ENCODE measurements around the gene PIM3. TPM values are rescaled to one million over a fixed set of nuclear protein-coding genes. Genes with fewer than 3 reads are reported as not detected.

PIM3 gene
- total RNA-seq, 2 experiments from 2014 or later: 224 to 230 TPM

DNA sequence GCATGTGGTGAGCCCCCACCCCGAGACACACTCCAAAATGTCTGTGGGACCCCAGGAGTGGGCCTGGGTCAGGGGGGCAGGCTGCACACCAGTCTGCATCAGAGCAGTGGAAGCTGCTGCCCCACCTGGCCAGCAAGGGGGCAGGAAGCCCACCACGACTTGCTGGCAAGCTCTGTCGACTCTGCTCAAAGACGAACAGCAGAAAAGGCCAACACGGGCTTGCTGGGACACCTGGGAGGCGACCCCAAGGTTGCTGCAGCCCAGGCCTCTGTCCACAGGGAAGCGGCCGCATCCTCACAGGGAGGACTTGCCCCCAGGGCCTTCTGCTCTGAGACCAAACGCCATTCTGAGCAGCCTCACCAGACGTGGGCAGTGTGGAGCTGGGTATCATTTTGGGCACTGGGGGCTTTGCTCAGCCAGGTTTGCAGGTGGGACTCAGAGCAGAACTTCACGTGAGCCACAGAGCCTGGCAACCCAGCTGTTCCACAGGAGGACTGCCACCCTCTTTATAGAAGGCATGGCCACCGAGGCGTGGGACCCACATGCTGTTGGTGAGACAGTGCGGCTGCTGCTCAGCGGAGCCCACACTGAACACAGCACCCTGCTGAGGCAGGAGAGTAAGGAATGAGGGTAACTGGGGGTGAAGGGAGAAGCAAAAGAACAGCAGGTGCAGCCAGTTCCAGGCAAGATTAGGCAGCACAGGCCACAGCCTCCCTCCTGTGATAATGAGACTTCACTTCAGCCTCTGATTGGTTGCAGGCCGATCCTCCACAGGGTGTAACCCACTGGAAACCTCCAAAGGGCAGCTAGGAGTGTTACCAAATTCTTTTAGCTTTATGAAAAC is 41.0 kb downstream of the PIM3 start:
- Histone ChIP-seq H3K4me3 (ENCODE audit: low read length) (no peak overlapping the region), H3K27me3 (ENCODE audit: control insufficient read depth in 1 of 2, insufficient read depth in 2 of 2, low read length in 2 of 2) (peaks cover 7 to 11% of the 10 kb centered on the region in 2 experiments), H3K27ac (ENCODE audit: low read depth in 1 of 2, low read length in 2 of 2) (no peak overlapping the region), H3K4me1 (ENCODE audit: insufficient read depth, low read length) (peaks cover 16% of the 10 kb centered on the region), H3K36me3 (ENCODE audit: insufficient read depth, low read length) (no peaks in the 10 kb centered on the region), H3K9me3 (ENCODE audit: control insufficient read depth in 1 of 2, insufficient read depth in 1 of 2, low read length in 2 of 2) (peaks cover 0 to 6% of the 10 kb centered on the region in 2 experiments)
- DNase-seq (no peak), ATAC-seq (ENCODE audit: poor library complexity) (no peak)
- no peak for TF ChIP-seq CTCF (IDR thresholded peaks at IDR 0.05)
- ChIA-PET CTCF (interaction anchor here (0.8 to 1.5 kb wide), 2 partner anchors 29 kb away, joined by 3 to 5 read pairs; no protein-coding TSS in a partner anchor), POLR2A (no interaction called here)
- H3K4me1 Mint-ChIP-seq (ENCODE audit: low read depth): peaks cover 9% of the 10 kb centered on the region
- no peaks in the 10 kb centered on the region for H3K36me3 Mint-ChIP-seq (ENCODE audit: low read depth)
- no peak overlapping the region for H3K27ac Mint-ChIP-seq
- peaks cover 9% of the 10 kb centered on the region for H3K27me3 Mint-ChIP-seq
- no peaks in the 10 kb centered on the region for H3K9me3 Mint-ChIP-seq
- intact Hi-C loops (cut with DNase I, micrococcal nuclease): no loop called here
- H3K4me3 Mint-ChIP-seq: no peak overlapping the region

GRCh38 chr22:50002791-50003190 is 42.2 kb downstream of the PIM3 start:
- CTCF ChIA-PET: interaction anchor here (0.8 kb wide), 1 partner anchor 28 kb away, joined by 3 read pairs; no protein-coding TSS in a partner anchor

DNA sequence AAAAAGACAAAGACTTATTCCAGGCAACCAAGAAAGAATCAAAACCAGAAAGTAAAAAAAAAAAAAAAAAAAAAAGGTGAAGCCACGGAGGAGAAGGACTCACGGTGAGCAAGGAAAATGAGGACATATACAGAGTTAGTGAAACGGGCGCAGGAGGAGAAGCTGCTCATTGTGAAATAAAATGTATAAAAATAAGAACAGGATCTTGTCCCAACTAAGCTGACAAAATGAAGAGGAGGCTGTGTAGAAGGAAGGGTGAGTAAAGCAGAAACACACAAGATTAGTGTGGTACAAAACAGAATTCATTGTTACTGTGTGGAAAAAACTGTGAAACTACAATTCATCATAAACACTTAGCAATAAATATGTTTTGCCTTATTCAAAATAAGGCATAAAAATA is 44.3 kb downstream of the PIM3 start:
- DNase-seq (no peak), ATAC-seq (ENCODE audit: poor library complexity) (no peak)
- Histone ChIP-seq H3K4me3 (ENCODE audit: low read length) (no peak overlapping the region), H3K9me3 (ENCODE audit: control insufficient read depth in 1 of 2, insufficient read depth in 1 of 2, low read length in 2 of 2) (peaks cover 0 to 4% of the 10 kb centered on the region in 2 experiments), H3K27ac (ENCODE audit: low read depth in 1 of 2, low read length in 2 of 2) (no peak overlapping the region), H3K4me1 (ENCODE audit: insufficient read depth, low read length) (peaks cover 7% of the 10 kb centered on the region), H3K36me3 (ENCODE audit: insufficient read depth, low read length) (no peaks in the 10 kb centered on the region), H3K27me3 (ENCODE audit: control insufficient read depth in 1 of 2, insufficient read depth in 2 of 2, low read length in 2 of 2) (peaks cover 8 to 10% of the 10 kb centered on the region in 2 experiments)
- ChIA-PET POLR2A (no interaction called here), CTCF (interaction anchor here (0.5 to 1.6 kb wide), 2 partner anchors 26 to 109 kb away, joined by 3 to 5 read pairs; no protein-coding TSS in a partner anchor)
- Mint-ChIP-seq H3K27ac (no peak overlapping the region), H3K4me1 (ENCODE audit: low read depth) (no peaks in the 10 kb centered on the region), H3K9me3 (no peaks in the 10 kb centered on the region), H3K4me3 (no peak overlapping the region), H3K36me3 (ENCODE audit: low read depth) (no peaks in the 10 kb centered on the region), H3K27me3 (peaks cover 9% of the 10 kb centered on the region)
- intact Hi-C loops (cut with DNase I, micrococcal nuclease): no loop called here
- TF ChIP-seq CTCF (IDR thresholded peaks at IDR 0.05): no peak

More at GRCh38 chr22:50002791-50003190, 42.2 kb downstream of the PIM3 start:
- no peak overlapping the region for H3K4me3 Mint-ChIP-seq
- POLR2A ChIA-PET: no interaction called here
- H3K9me3 ChIP-seq (ENCODE audit: control insufficient read depth in 1 of 2, insufficient read depth in 1 of 2, low read length in 2 of 2): peaks cover 0 to 6% of the 10 kb centered on the region in 2 experiments
- no peak for ATAC-seq (ENCODE audit: poor library complexity)
- H3K4me1 ChIP-seq (ENCODE audit: insufficient read depth, low read length): peaks cover 11% of the 10 kb centered on the region
- H3K27ac Mint-ChIP-seq: no peak overlapping the region
- no peaks in the 10 kb centered on the region for H3K9me3 Mint-ChIP-seq
- no peak overlapping the region for H3K27ac ChIP-seq (ENCODE audit: low read depth in 1 of 2, low read length in 2 of 2)
- no peaks in the 10 kb centered on the region for H3K36me3 ChIP-seq (ENCODE audit: insufficient read depth, low read length)
- H3K36me3 Mint-ChIP-seq (ENCODE audit: low read depth): no peaks in the 10 kb centered on the region
- intact Hi-C loops (cut with DNase I, micrococcal nuclease): no loop called here
- no peak for DNase-seq
- H3K4me1 Mint-ChIP-seq (ENCODE audit: low read depth): peaks cover 9% of the 10 kb centered on the region
- peaks cover 7 to 11% of the 10 kb centered on the region in 2 experiments for H3K27me3 ChIP-seq (ENCODE audit: control insufficient read depth in 1 of 2, insufficient read depth in 2 of 2, low read length in 2 of 2)
- no peak overlapping the region for H3K4me3 ChIP-seq (ENCODE audit: low read length)
- no peak for TF ChIP-seq CTCF (IDR thresholded peaks at IDR 0.05)
- peaks cover 9% of the 10 kb centered on the region for H3K27me3 Mint-ChIP-seq
